Measurements from ENCODE around the gene UBL4B. TPM values are rescaled to one million over a fixed set of nuclear protein-coding genes. Genes with fewer than 3 reads are reported as not detected.
A peak's percentile ranks its signal among the peaks of the same experiment; 100 is the strongest.

UBL4B gene
- total and polyA plus RNA-seq, 2 experiments from 2014 or later: not detected

DNA sequence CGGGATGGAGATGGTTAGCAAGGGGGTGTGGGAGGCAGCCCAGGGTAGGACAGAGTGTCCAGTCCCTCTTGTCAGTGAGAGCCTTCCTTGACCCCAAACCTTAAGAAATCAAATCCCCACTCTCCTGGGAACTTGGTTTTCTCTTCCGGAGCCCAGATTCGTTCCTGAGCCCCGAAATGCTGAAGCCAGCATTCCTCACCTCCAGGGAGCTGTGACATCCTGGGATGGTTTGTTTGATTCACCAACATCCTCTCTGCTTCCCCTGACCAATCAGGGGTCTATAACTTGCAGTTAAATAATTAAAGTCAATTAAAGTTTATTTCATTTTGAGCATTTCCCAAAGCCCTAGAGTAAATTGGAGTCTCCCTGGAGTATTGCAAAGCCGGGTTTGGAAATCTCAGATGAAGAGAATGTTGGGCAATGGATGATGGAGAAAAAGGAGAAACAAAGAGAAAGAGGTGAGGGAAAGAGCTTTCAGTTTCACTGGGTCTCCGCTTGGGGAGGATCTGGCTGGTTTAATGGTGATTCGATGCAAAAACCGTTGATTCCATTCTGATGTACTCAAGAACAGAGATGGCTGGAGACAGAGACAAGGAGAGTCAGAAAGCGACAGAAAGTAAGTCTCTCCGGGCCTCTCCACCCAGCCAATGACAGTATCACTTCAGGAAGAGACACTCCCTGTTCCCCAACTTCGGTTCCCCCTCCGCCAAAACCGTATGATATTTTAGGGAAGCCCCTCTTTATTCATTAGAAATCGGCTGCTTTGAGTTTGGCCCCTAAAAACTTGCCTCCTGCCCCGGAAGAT is 29.0 kb upstream of the UBL4B start:
- H2AFZ ChIP-seq: 0 out of 2 replicates have a peak overlapping the region, but pooled peaks have one; percentile 34
- Mint-ChIP-seq H3K4me1 (peaks cover 26% of the 10 kb centered on the region), H3K36me3 (ENCODE audit: low read depth) (no peaks in the 10 kb centered on the region; the same call in 2 of the 3 replicates), H3K9me3 (no peaks in the 10 kb centered on the region), H3K27ac (no peak overlapping the region), H3K27me3 (ENCODE audit: insufficient read depth, low read depth, poor library complexity) (peaks cover 78% of the 10 kb centered on the region), H3K4me3 (peak overlapping the region; percentile 74)
- peaks cover 81% of the 10 kb centered on the region for H3K27me3 ChIP-seq (ENCODE audit: insufficient read depth)
- H3K4me1 ChIP-seq (ENCODE audit: insufficient read depth): peaks cover 21% of the 10 kb centered on the region
- TF ChIP-seq, protein P1, sequence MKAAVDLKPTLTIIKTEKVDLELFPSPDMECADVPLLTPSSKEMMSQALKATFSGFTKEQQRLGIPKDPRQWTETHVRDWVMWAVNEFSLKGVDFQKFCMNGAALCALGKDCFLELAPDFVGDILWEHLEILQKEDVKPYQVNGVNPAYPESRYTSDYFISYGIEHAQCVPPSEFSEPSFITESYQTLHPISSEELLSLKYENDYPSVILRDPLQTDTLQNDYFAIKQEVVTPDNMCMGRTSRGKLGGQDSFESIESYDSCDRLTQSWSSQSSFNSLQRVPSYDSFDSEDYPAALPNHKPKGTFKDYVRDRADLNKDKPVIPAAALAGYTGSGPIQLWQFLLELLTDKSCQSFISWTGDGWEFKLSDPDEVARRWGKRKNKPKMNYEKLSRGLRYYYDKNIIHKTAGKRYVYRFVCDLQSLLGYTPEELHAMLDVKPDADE (IDR thresholded peaks at IDR 0.05): no peak
- TF ChIP-seq EZH2 (IDR thresholded peaks at IDR 0.05; ENCODE audit: low read depth, unreplicated experiment) (peak; percentile 93), ZNF462 (CRISPR knock-in tag; IDR thresholded peaks at IDR 0.05) (no peak), STAT1 (IDR thresholded peaks at IDR 0.05; ENCODE audit: unreplicated experiment) (no peak), NANOG (IDR thresholded peaks at IDR 0.05; ENCODE audit: borderline replicate concordance) (no peak), POLR2AphosphoS5 (IDR thresholded peaks at IDR 0.05; ENCODE audit: low read depth) (no peak), ZNF114 (CRISPR knock-in tag; IDR thresholded peaks at IDR 0.05) (no peak), REST (IDR thresholded peaks at IDR 0.05; ENCODE audit: unreplicated experiment) (no peak)
- H4K20me1 ChIP-seq (replicated peaks; ENCODE audit: insufficient read depth): peaks cover 7% of the 10 kb centered on the region; the same call in 1 of the 2 replicates
- H3F3A ChIP-seq (replicated peaks; ENCODE audit: low read depth): no peaks in the 10 kb centered on the region
- peak overlapping the region; percentile 63 for H3K4me3 ChIP-seq
- H3K79me2 ChIP-seq (replicated peaks; ENCODE audit: insufficient read depth): no peaks in the 10 kb centered on the region
- no peaks in the 10 kb centered on the region for H3K9me2 ChIP-seq (ENCODE audit: insufficient read depth)
- no peaks in the 10 kb centered on the region for H3K36me3 ChIP-seq (ENCODE audit: insufficient read depth)
- no peak overlapping the region for H3K27ac ChIP-seq (ENCODE audit: low read depth)
- peak; percentile 59 for DNase-seq (ENCODE audit: low spot score)
- H3K4me2 ChIP-seq: peak overlapping the region; percentile 85
- ATAC-seq: peak; percentile 17
